KOPT-K1 (cell line): ENCODE results near the gene ZNF879.

Source experiments
- H3K27ac ChIP-seq: fragments of 200-600 bp; sonication (generic); 2 replicates; pipeline ENCODE4 v1.5.1; 2016; ENCODE audit warnings: antibody characterized with exemption, mild to moderate bottlenecking, low read depth, low read length; ENCODE audit not compliant: poor library complexity, severe bottlenecking
- H3K36me3 ChIP-seq: fragments of 200-600 bp; sonication (generic); 2 replicates; pipeline ENCODE4 v1.5.1; 2017; ENCODE audit warnings: antibody characterized with exemption, mild to moderate bottlenecking, low read length, moderate library complexity; ENCODE audit not compliant: insufficient read depth
- H3K9me3 ChIP-seq: fragments of 200-600 bp; sonication (generic); 2 replicates; pipeline ENCODE4 v1.5.1; 2017; ENCODE audit warnings: antibody characterized with exemption, low read length, mild to moderate bottlenecking; ENCODE audit not compliant: insufficient read depth, poor library complexity, severe bottlenecking

Gene ZNF879

DNA sequence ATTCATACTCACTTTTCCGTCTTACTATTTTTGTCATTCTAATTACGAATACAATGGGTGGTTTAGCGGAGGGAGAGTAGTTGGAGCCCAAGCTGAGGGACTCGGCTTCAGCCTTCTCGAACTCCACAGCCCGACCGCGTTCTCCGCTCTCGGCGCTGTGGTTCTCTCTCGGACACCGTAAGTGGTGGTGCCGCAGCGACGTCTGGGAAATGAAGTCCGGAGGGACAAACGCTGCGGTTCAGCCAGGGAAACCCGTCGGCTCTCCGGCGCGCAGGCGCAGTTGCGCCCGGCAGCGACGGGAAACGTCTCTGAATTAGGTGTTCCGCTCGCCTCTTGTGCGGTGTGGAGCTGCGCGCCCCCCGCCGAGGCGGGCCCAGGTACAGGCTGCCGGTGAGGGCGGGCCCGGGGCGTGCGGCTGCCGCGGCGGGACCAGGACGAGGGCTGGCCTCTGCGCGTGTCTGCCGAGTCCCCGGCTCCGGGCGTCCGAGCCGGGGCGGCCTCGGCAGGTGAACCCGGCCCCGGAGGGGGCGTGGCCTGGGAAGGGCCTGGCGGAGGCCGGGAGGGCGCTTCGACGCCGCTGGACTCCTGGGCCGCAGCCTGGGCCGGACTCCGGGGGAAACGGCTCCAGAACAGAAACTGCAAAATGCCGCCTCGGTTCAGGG, at the start of gene ZNF879:
ZNF879 (plus strand) TSS at position 277 of the 662 bp plus-strand sequence. CDS start 1,201 bp downstream, outside the sequence.
- Histone ChIP-seq H3K27ac (no peak within 1 kb of the TSS), H3K36me3 (no peaks in the 10 kb centered on the region), H3K9me3 (peaks cover 43% of the 10 kb centered on the region)

DNA sequence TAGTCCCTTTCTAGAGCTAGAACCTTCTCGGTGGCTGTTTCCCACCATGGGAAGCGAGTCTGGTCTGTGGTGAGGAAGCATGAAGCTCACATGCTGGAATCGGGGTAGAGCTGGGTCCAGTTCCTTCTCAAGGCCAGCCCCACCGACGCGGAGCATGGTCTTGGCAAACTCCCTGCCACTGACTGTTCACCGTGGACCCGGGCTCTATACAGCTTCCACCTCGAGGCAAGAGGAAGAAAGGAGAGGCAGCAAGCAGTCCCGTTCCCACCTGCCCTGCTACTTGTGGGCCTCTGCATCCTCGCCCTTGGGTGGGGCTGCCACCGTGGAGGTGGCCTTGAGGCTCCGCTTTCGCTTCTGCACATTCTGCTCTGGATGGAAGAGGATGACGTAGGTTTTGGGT, 42.2 kb upstream of the ZNF879 start:
- Histone ChIP-seq H3K9me3 (peaks cover 61% of the 10 kb centered on the region), H3K27ac (no peak overlapping the region), H3K36me3 (no peaks in the 10 kb centered on the region)

DNA sequence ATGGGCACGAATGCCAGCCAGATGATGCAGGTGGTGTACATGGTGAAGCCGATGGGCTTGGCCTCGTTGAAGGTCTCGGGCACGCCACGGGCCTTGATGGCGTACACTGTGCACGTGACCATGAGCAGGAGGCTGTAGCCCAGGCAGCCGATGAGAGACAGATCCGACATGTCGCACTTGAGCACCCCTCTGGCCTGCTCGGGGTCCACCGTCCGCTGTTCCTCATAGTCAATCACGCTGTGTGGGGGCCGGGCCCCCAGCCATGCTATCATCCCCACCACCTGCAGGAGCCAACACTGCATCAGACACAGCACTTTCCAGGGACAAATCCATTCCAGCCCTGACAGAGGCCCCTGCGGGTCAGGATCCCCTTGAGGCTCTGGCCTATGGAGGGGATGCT, 40.7 kb upstream of the ZNF879 start:
- Histone ChIP-seq H3K36me3 (no peaks in the 10 kb centered on the region), H3K9me3 (peaks cover 58% of the 10 kb centered on the region), H3K27ac (no peak overlapping the region)

DNA sequence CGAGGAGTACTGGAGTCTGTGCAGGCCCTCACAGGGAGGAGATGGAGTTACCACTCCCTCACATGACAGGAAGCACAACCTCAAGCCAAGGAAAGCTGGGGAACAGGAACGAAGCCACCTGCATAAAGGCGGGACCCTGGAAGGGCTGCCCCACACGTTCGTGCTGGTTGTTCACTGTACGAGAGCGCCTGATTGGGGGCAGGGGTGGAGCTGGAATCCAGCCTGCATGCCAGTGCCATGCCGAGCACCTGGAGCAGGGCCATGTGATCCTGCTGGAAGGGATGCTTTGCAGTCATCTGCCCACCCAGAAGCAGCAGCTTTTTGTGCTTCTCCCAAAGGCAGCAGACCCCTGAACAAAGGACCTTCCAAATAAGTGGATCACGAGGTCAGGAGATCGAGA, 39.9 kb upstream of the ZNF879 start:
- Histone ChIP-seq H3K27ac (no peak overlapping the region), H3K9me3 (peaks cover 58% of the 10 kb centered on the region), H3K36me3 (no peaks in the 10 kb centered on the region)

DNA sequence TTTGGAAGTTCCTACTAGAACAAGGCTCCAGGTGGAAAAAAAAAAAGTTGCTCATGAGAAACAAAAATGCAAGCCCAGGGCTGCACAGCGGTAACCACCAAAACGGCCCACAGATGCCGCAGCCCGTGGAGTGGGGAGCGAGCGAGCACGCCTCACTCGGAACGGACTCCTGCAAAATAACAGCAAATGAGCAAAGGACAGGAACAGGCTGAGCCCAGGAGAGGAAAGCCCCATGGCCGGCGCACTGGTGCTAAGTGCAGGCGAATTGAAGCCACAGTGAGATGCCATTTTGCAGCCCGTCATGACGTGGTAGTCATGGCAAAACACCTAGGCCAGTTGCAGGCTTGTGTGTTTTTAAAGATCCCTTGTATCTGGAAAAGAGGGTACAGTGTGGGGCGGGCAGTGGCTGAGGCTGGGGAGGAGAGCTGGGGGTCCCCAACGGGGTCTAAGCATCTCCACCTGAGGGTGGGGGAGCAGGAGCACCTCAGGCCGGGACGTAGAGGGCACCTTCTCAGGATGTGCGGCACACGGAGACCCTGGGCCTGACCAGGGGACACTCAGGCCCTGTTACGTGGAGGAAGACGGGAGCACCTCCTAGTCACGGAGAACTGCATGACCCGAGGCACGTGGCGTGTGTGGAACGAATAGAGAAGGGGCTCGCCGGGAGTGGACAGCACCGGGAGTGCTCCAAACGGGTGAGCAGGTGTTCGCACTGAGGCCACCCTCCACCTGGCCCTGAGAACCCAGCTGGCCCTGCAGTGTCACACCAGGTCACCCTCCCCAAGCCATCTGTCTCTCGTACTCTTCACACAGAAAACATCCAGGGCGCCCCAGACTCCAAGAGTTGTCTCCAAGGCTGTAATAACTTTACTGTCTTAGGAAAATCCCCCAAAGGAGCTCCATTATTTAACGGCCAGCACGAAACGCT, 39.2 kb upstream of the ZNF879 start:
- H3K36me3 ChIP-seq: no peaks in the 10 kb centered on the region
- no peak overlapping the region for H3K27ac ChIP-seq
- peaks cover 63% of the 10 kb centered on the region for H3K9me3 ChIP-seq

DNA sequence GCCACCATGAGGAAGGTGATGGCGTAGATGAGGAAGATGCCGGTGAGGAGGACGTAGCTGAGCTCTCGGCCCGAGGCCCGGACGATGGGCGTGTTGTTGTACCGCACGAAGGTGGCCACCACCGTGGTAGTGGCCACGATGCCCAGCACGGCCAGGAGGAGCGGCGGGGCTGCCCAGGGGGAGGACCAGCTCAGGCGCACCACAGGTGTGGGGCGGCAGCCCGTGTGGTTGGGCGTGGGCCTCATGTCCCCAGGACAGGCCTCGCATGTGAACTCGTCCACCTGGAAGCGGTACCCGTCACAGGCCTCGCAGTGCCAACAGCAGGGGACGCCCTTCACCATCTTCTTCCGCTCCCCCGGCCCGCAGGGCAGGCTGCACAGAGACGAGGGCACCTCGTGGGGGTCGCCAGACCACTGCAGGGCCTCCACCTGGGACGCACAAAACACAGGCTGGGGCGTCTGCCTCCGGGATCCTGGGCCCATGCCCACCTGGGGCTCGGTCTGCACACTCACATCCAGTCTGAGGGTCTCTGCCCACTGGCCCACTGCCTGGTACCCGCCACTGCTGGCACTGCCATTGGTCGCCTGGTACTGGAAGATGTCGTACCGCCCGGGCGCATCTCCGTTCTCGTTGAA, 37.2 kb upstream of the ZNF879 start:
- Histone ChIP-seq H3K36me3 (no peaks in the 10 kb centered on the region), H3K9me3 (peaks cover 76% of the 10 kb centered on the region), H3K27ac (no peak overlapping the region)

DNA sequence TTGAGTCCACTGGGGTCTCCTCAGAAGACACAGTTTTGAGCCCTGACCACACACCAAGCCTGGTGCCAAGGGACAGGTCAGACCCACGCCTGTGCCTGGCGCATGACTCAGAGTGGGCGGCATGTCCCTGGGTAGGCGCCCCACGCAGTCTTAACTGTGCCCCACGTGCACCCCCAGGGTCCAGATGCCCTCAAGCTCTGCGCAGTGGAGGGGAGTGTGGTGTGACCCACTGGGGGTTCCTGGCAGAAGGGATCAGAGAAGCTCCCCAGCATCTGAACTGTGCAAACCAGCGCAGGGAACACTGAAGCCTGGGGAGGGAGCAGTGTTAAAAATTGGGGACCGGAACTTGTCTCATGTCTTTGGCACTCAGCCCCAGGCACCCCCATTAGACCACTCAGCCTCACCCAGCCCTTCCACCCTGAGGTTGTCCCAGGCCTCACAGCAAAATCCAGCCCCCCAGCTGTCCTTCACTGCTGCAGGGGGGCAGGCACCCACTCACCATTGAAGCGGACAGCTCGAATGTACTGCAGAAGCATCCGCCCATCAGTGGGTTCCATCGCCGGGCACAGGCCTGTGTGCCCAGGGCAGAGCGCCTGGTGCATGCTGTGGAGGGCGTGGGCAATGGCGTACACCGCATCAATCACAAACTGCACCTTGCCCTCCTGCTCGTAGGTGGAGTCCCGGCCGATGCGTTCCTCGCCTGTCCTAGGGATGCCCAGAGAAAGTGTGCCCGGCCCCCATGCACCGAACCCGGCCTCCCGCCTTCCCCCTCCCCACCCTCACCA, 35.0 kb upstream of the ZNF879 start:
- Histone ChIP-seq H3K36me3 (no peaks in the 10 kb centered on the region), H3K9me3 (peaks cover 90% of the 10 kb centered on the region), H3K27ac (no peak overlapping the region)

DNA sequence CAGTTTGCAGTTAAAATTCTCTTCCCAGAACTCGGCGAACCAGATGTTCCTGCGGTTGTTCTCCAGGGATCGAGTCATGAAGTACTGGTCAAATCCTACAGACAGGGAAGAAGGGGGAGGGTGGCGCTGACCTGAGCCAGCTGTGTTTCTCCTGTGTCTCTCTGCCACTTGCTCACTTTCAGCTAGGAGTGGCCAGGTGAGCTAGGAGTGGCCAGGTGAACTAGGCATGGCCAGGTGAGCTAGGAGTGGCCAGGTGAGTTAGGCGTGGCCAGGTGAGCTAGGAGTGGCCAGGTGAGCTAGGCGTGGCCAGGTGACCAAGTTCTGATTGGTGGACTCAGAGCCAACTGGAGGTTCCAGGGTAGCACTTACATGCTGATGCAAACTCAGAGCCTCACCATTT, 34.3 kb upstream of the ZNF879 start:
- Histone ChIP-seq H3K27ac (no peak overlapping the region), H3K36me3 (no peaks in the 10 kb centered on the region), H3K9me3 (peaks cover 85% of the 10 kb centered on the region)

DNA sequence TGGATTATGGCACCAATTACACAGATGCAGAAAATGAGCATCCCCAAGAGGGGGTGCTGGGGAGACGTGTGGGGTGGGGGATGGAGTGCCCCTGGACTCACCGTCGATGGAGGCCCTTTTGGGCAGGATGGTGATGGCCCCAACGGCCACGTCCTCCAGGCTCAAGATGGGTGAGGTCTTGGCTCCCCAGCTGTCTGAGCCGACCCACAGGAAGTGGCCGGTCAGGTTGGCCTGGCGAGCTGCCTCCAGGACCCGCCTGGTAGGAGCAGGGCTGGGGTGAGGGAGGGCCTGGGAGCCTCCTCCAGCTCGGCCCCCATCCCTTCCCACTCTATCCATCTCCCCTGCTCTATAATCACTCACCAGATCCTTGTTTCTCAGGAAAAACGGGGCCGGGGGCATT, 33.1 kb upstream of the ZNF879 start:
- H3K36me3 ChIP-seq: no peaks in the 10 kb centered on the region
- peaks cover 74% of the 10 kb centered on the region for H3K9me3 ChIP-seq
- no peak overlapping the region for H3K27ac ChIP-seq

DNA sequence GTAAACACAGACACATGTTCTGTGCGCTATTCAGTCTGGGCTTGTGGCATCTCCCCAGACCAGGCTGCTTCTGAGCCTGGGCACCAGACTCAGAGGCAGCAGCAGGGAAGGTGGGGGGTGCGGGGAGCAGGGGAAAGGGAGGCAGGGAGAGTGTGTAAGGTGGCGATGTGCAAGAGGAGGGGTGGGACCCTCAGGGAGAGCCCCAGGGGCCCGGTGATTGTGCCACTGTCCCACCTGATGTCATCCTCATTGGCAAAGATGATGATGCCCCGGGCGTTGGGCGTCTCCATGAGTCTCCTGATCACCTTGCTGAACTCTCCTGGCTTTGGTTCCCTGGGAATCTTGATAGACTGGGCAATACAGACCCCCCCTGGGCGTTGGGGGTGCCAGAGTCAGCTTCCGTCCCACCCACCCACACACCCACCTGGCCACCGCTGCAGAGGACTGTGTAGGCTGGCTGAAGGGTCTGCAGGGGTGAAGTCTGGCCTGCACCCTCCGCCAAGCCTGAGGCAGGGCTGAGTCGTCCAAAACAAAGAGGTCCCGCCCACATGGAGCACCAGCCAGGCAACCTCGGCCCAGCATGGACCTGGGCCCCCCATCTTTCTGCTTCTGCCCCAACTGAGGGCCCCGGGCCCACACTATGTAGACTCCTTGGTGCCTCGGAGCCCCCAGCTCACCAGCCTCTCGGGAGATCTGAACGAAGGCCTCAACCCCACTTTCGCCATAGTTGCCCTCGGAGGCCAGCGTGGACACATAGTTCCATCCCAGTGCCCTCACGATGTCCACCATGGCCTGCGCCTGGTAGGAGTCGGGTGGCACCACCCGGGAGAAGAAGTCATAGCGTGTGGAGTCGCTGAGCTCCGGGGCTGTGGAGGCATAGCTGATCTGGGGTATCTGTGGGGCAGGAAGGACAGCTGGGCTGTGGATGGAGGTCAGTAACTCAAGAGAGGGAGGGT, 32.1 kb upstream of the ZNF879 start:
- peaks cover 69% of the 10 kb centered on the region for H3K9me3 ChIP-seq
- no peak overlapping the region for H3K27ac ChIP-seq
- no peaks in the 10 kb centered on the region for H3K36me3 ChIP-seq

DNA sequence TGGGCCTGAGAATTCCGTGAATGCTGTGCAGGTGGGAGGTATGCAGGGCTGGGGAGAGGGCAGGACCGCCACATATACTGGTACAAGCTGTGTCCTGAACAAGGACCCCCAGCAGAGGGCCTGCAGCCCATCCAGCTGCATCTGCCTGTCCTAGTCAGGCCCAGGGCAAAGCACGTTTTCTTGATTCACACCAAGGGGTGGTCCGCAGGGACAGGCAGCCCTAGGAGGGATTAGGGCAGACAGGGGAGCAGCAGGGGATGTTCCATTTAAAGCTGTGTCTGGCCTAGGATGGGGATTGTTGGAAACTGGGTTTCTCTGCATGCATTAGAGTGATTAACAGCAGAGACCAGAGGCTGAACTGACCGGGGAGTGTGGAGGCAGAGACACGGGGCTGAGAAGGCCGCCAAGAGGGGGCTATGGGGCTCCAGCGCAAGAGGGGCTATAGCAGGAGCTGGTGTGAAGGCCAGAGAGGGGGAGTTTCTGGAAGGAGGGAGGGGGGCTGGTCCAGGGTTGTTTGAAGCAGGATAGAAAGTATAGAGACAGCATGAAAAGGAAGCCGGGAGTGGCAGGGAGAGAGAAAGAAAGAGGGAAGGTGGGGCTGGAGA, 31.2 kb upstream of the ZNF879 start:
- Histone ChIP-seq H3K9me3 (peaks cover 60% of the 10 kb centered on the region), H3K27ac (no peak overlapping the region), H3K36me3 (no peaks in the 10 kb centered on the region)

DNA sequence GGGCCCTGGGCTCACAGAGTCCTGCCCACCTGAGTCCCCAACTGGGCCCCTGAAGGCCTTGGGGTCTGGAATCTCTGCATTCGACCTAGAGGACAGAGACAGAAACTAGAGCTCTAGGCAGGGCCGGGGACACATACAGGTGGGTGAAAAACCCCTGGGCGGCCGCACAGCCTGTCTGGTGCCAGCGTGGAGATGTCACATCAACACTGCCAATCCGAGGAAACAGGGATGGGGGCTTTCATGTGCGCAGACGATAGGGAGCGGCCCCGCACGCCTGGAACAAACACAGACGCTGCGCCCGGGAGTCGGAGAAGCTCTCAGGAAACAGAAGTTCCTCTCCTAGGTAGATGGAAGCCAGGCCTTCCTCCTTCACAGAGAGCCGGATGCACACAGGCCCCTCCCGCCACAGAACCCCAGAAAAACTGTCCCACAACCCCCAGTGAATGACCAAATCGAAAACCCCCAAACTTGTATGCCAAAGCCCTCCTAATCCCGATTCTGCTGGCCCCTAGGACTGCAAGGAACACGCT, 30.3 kb upstream of the ZNF879 start:
- H3K9me3 ChIP-seq: peaks cover 57% of the 10 kb centered on the region
- H3K27ac ChIP-seq: no peak overlapping the region

DNA sequence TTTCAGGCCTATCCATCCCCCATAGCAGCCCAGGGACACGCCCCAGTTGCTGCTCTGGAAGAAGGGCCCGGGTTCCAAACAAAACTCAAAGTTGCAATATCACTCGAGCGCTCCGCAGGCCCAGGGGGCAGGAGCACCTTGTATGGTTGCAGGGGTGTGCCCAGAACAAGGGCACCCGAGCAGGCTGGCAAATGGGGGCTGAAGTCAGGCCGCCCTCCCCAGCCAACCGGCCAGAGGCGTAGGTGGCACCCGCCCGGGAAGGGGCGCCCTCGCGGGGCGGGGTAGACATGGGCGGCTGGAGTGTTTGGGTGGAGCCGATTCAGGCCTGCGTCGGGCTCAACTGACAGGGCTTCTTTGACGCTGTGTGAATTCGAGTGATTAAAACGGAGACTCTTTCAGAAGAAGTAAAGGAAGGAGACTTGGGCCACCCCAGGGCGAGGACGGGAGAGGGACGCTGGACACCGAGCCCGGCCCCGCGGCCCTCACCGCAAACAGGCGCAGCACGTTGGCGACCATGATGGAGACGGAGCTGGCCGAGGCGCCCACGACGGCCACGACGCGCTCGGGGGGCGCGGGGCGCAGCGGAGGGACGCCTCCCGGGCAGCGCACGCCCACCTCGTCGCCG, 29.5 kb upstream of the ZNF879 start:
- Histone ChIP-seq H3K36me3 (no peaks in the 10 kb centered on the region), H3K9me3 (peaks cover 55% of the 10 kb centered on the region), H3K27ac (no peak overlapping the region)

More for the DNA sequence above, 30.3 kb upstream of the ZNF879 start:
- no peaks in the 10 kb centered on the region for H3K36me3 ChIP-seq
